ENCODE measurements around the gene RSPO1. TPM values are rescaled to one million over a fixed set of nuclear protein-coding genes. Genes with fewer than 3 reads are reported as not detected.

Gene RSPO1
- total and polyA plus RNA-seq, 2 of the 13 experiments (the other 11 are each of a cell fraction or from before 2014, with no cell fraction given) = not detected

DNA sequence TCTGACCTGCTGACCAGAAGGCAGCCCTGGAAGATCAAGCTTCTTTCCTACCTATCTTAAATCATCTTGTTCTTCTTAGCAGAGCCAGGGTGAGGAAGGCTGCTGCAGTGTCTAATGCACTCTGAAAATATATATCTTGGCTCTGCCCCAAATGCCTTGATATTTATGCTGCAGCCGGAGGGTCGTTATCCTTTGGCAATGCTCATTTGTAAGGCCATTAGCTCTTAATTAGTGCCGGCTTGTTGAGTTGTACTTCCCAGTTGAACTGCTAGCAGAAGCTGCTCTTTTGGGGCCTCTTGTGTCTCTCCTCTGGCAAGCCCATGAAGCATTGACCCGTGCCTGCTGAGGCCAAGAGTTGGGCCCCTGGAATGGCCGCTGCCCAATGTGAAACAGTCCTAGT, 34.8 kb downstream of the RSPO1 start:
- WGBS (ENCODE audit: low lambda C conversion rate) = 40% methylated on average over 5 of the region's 5 CpGs
- Histone ChIP-seq H4K20me1 (ENCODE audit: insufficient read depth, low read length) (no peaks in the 10 kb centered on the region), H3K4me2 (ENCODE audit: low read depth, low read length) (no peak overlapping the region), H3K9ac (ENCODE audit: insufficient read depth, low read depth, low read length) (no peak overlapping the region), H3K4me1 (ENCODE audit: insufficient read depth, low read length) (peaks cover 10% of the 10 kb centered on the region), H3K27me3 (ENCODE audit: control insufficient read depth in 1 of 2, insufficient read depth in 2 of 2, low read length in 2 of 2) (peaks cover 4 to 52% of the 10 kb centered on the region in 2 experiments; a peak in 3 of 5 replicates), H3K27ac (ENCODE audit: extremely low read length, insufficient read depth, low read length) (no peak overlapping the region), H3K9me3 (ENCODE audit: low read length) (no peaks in the 10 kb centered on the region), H3K36me3 (replicated peaks in 1 of 2; ENCODE audit: control insufficient read depth in 1 of 2, insufficient read depth in 2 of 2, low read length in 2 of 2) (no peaks in the 10 kb centered on the region), H3K79me2 (ENCODE audit: insufficient read depth, low read length) (peaks cover 8% of the 10 kb centered on the region), H3K4me3 (replicated peaks in 1 of 3; ENCODE audit: insufficient read depth in 1 of 3, low read depth in 2 of 3, low read length in 3 of 3) (no peak overlapping the region), H2AFZ (ENCODE audit: low read length) (no peak overlapping the region)
- no TSS peak for BruUV-seq (replicated peaks)
- FAIRE-seq (no peak), DNase-seq (ENCODE audit: low spot score) (no peak), ATAC-seq (no peak)
- CTCF ChIA-PET (ENCODE audit: low intra/inter-chr PET ratio, low total read pairs) = no interaction called here
- POLR2A ChIA-PET = no interaction called here
- intact Hi-C loops (cut with micrococcal nuclease; ENCODE audit: unreplicated experiment) = no loop called here
- in situ Hi-C loops (cut with HindIII; ENCODE audit: extremely low pct_ligation_motif_present, low pct_unique_long_range_greater_than_20kb) = no loop called here
- TF ChIP-seq TRIM24 (CRISPR knock-in tag; IDR thresholded peaks at IDR 0.05) = no peak
- TF ChIP-seq, protein P1, sequence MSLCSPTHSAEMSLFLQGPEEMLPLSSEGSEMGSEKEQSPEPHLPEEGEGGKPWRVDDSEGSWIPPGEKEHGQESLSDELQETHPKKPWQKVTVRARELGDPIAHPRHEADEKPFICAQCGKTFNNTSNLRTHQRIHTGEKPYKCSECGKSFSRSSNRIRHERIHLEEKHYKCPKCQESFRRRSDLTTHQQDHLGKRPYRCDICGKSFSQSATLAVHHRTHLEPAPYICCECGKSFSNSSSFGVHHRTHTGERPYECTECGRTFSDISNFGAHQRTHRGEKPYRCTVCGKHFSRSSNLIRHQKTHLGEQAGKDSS (CRISPR knock-in tag; IDR thresholded peaks at IDR 0.05; ENCODE audit: borderline replicate concordance, low read depth) = no peak
- no peak for TF ChIP-seq SOX6 (IDR thresholded peaks at IDR 0.05)
- TF ChIP-seq SOX6 (CRISPR knock-in tag; IDR thresholded peaks at IDR 0.05) = no peak
- TF ChIP-seq PRMT3 (CRISPR knock-in tag; IDR thresholded peaks at IDR 0.05; ENCODE audit: borderline replicate concordance, low read depth) = no peak
- no peak for TF ChIP-seq ZNF619 (CRISPR knock-in tag; IDR thresholded peaks at IDR 0.05)
- no peak for TF ChIP-seq EEA1 (CRISPR knock-in tag; IDR thresholded peaks at IDR 0.05; ENCODE audit: borderline replicate concordance)
- no peak for TF ChIP-seq ZMYM4 (CRISPR knock-in tag; IDR thresholded peaks at IDR 0.05)
- TF ChIP-seq, protein P2, sequence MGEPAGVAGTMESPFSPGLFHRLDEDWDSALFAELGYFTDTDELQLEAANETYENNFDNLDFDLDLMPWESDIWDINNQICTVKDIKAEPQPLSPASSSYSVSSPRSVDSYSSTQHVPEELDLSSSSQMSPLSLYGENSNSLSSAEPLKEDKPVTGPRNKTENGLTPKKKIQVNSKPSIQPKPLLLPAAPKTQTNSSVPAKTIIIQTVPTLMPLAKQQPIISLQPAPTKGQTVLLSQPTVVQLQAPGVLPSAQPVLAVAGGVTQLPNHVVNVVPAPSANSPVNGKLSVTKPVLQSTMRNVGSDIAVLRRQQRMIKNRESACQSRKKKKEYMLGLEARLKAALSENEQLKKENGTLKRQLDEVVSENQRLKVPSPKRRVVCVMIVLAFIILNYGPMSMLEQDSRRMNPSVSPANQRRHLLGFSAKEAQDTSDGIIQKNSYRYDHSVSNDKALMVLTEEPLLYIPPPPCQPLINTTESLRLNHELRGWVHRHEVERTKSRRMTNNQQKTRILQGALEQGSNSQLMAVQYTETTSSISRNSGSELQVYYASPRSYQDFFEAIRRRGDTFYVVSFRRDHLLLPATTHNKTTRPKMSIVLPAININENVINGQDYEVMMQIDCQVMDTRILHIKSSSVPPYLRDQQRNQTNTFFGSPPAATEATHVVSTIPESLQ (CRISPR knock-in tag; conservative IDR thresholded peaks at IDR 0.05) = no peak
